GM12878 (cell line): ENCODE data around the gene THOC7. TPM values are rescaled to one million over a fixed set of nuclear protein-coding genes. Genes with fewer than 3 reads are reported as not detected.

Source experiments
- ATAC-seq: fragments of 200-7000 bp; cut with Tn5 transposase; 3 replicates; pipeline ENCODE4 v1.9.1; 2020; ENCODE audit warnings: mild to moderate bottlenecking, moderate library complexity
- BruUV-seq: library from RNA; stranded (reverse); fragments of 400-500 nt; replicated peaks from 2 replicates; lab custom pipeline; 2021; lab: Mats Ljungman, UMichigan
- CTCF ChIA-PET: fragments of 300-600 bp; sonication (Branson Sonifier 250); formaldehyde crosslinking; extraction: SDS; loops from one replicate; lab custom pipeline; 2021; ENCODE audit warnings: inconsistent platforms; lab: Yijun Ruan, JAX
- POLR2A ChIA-PET: fragments of 350-600 bp; formaldehyde crosslinking; extraction: SDS; loops from one replicate; lab custom pipeline; 2021; ENCODE audit warnings: inconsistent platforms; lab: Charles Lee
- RAD21 ChIA-PET: fragments of 300-600 bp; sonication (Branson Sonifier 250); formaldehyde crosslinking; loops from one replicate; lab custom pipeline; 2023; ENCODE audit warnings: antibody characterized with exemption; ENCODE audit not compliant: unreplicated experiment; lab: Charles Lee
- SMC1A ChIA-PET: fragments of 300-600 bp; sonication (Branson Sonifier 250); formaldehyde crosslinking; loops from one replicate; lab custom pipeline; 2023; ENCODE audit not compliant: unreplicated experiment, uncharacterized antibody; lab: Charles Lee
- DNase-seq: peaks from one replicate; pipeline ENCODE4 v3.0.0-alpha.2; 2011; ENCODE audit warnings: low read depth, low spot score
- FAIRE-seq: peaks from 3 replicates; lab custom pipeline; 2011; peaks lifted over from hg19 to GRCh38; lab: Jason Lieb, UNC
- H2AFZ ChIP-seq: 2 replicates; pipeline ENCODE4 v1.6.0; 2011; ENCODE audit warnings: low read depth, low read length, control low read depth; ENCODE audit not compliant: control insufficient read depth
- H3K27ac ChIP-seq: 2 replicates; pipeline ENCODE4 v1.5.1; 2011; ENCODE audit warnings: control low read depth; ENCODE audit not compliant: control insufficient read depth, insufficient read depth
- H3K27me3 ChIP-seq, 2 experiments: replicated peaks in 1 of 2; 2 replicates each; pipeline versions ENCODE4 v1.6.0 to v1.6.1; 2011; ENCODE audit warnings: low read length in 1 of 2; ENCODE audit not compliant: control insufficient read depth in 2 of 2, insufficient read depth in 2 of 2
- H3K36me3 ChIP-seq, 2 experiments: 2 replicates each; pipeline ENCODE4 v1.5.1; 2011; ENCODE audit warnings: low read length in 1 of 2; ENCODE audit not compliant: control insufficient read depth in 2 of 2, insufficient read depth in 2 of 2
- H3K4me1 ChIP-seq: 2 replicates; pipeline ENCODE4 v1.6.1; 2011; ENCODE audit warnings: mild to moderate bottlenecking, low read length, moderate library complexity, mixed read lengths; ENCODE audit not compliant: control insufficient read depth, insufficient read depth
- H3K4me2 ChIP-seq: 2 replicates; pipeline ENCODE4 v1.6.0; 2011; ENCODE audit warnings: control low read depth; ENCODE audit not compliant: control insufficient read depth, insufficient read depth
- H3K4me3 ChIP-seq: fragments of 200-600 bp; sonication (generic); 2 replicates; pipeline ENCODE4 v1.5.1; 2016
- H3K79me2 ChIP-seq: 2 replicates; pipeline ENCODE4 v1.6.0; 2011; ENCODE audit warnings: low read length; ENCODE audit not compliant: control insufficient read depth, insufficient read depth
- H3K9ac ChIP-seq: 2 replicates; pipeline ENCODE4 v1.8.0; 2011; ENCODE audit warnings: low read length, control low read depth, mixed read lengths; ENCODE audit not compliant: control insufficient read depth, insufficient read depth
- H3K9me3 ChIP-seq: replicated peaks from 3 replicates; pipeline ENCODE4 v1.5.1; 2011; ENCODE audit warnings: mild to moderate bottlenecking, low read length; ENCODE audit not compliant: control insufficient read depth, insufficient read depth
- H4K20me1 ChIP-seq: 2 replicates; pipeline ENCODE4 v1.6.0; 2011; ENCODE audit not compliant: control insufficient read depth, insufficient read depth
- BCLAF1 ChIP-seq: fragments of 450-650 bp; IDR thresholded peaks from 2 replicates; pipeline ENCODE4 v1.6.1; 2017; ENCODE audit warnings: antibody characterized with exemption, mild to moderate bottlenecking, moderate library complexity
- CBX5 ChIP-seq: sonication (generic); IDR thresholded peaks from 2 replicates; pipeline ENCODE4 v1.6.1; 2016; ENCODE audit warnings: low read depth, moderate library complexity, mild to moderate bottlenecking, inconsistent platforms
- CHD1 ChIP-seq: IDR thresholded peaks from 2 replicates; pipeline ENCODE4 v1.6.1; 2012; ENCODE audit warnings: low read depth, low read length, improper control_type of control experiment
- KDM1A ChIP-seq: fragments of 200-600 bp; sonication (generic); IDR thresholded peaks from 2 replicates; pipeline ENCODE4 v1.6.1; 2016; ENCODE audit warnings: borderline replicate concordance
- MEF2B ChIP-seq: fragments of 450-650 bp; IDR thresholded peaks from 2 replicates; pipeline ENCODE4 v1.6.1; 2018; ENCODE audit warnings: mild to moderate bottlenecking, moderate library complexity; ENCODE audit not compliant: partially characterized antibody, poor library complexity, severe bottlenecking
- MLLT1 ChIP-seq: fragments of 450-650 bp; IDR thresholded peaks from 2 replicates; pipeline ENCODE4 v1.6.1; 2016; ENCODE audit warnings: mild to moderate bottlenecking
- MYB ChIP-seq: fragments of 150-350 bp; IDR thresholded peaks from 2 replicates; pipeline ENCODE4 v1.6.1; 2014; ENCODE audit warnings: mild to moderate bottlenecking, low read depth, low read length, borderline replicate concordance
- SREBF2 ChIP-seq: IDR thresholded peaks from 2 replicates; pipeline ENCODE4 v1.6.1; 2012; ENCODE audit warnings: mild to moderate bottlenecking, low read length
- TCF12 ChIP-seq: IDR thresholded peaks from 2 replicates; pipeline ENCODE4 v1.6.1; 2011; ENCODE audit warnings: low read depth, mild to moderate bottlenecking, low read length
- WGBS: methylation state at CpG from one replicate; pipeline ENCODE4 v1.1.6; 2016; ENCODE audit warnings: low lambda C conversion rate; ENCODE audit not compliant: insufficient replicate concordance, insufficient coverage; ENCODE audit errors: missing lambda C conversion rate; 5-methylcytosine and 5-hydroxymethylcytosine counted together
- in situ Hi-C: fragments of 300-500 bp; cut with MboI; formaldehyde crosslinking; loops from 9 replicates; pipeline ENCODE4 v1.14.3; 2018; ENCODE audit warnings: mixed read lengths
- intact Hi-C: fragments of 100-400 bp; cut with micrococcal nuclease; formaldehyde crosslinking; loops from one replicate; pipeline ENCODE4 v1.14.2; 2022; ENCODE audit not compliant: unreplicated experiment
- polyA plus RNA-seq, 11 experiments: library from polyadenylated mRNA; depleted of rRNA in 4 of 11; unstranded in 6 of 11; stranded (reverse) in 5 of 11; fragments of >200 nt; fragmentation: Nextera tagmentation in 4 of 11; fragmentation: Illumina TruSeq in 1 of 11; extraction: Ambion mirVana in 4 of 11; extraction: Trizol in 1 of 11; gene quantifications; 1 replicate in 1 of 11; 2 replicates in 10 of 11; pipeline versions ENCODE4 v1.2.1 to v1.2.3, GENCODE V29; 2011 to 2016; ENCODE audit warnings: inconsistent platforms in 2 of 11, missing spikeins in 2 of 11, low read depth in 1 of 11
- total RNA-seq, 4 experiments: library from RNA; depleted of rRNA in 3 of 4; stranded (reverse); fragments of >200 nt in 3 of 4; fragmentation: Illumina TruSeq in 1 of 4; extraction: Trizol in 1 of 4; gene quantifications; 2 replicates each; pipeline versions ENCODE4 v1.2.1 to v1.2.3, GENCODE V29; 2013 to 2021

THOC7 gene
- total and polyA plus RNA-seq, 10 of the 15 experiments (the other 5 are each of a cell fraction or from before 2014, with no cell fraction given) = 61.7 to 269 (median 138) TPM

- WGBS = 99% methylated on average over 4 of the region's 4 CpGs
- Histone ChIP-seq H3K79me2 (no peaks in the 10 kb centered on the region), H3K4me3 (no peak overlapping the region), H3K9me3 (no peaks in the 10 kb centered on the region), H3K27me3 (no peaks in the 10 kb centered on the region), H3K4me1 (no peaks in the 10 kb centered on the region), H2AFZ (no peak overlapping the region), H4K20me1 (no peaks in the 10 kb centered on the region), H3K9ac (no peak overlapping the region), H3K4me2 (no peak overlapping the region), H3K27ac (no peak overlapping the region), H3K36me3 (no peaks in the 10 kb centered on the region; a peak in 1 of 4 replicates)
- no TSS peak for BruUV-seq
- ATAC-seq = no peak
- ChIA-PET RAD21 (no interaction called here), CTCF (interaction anchor here (0.6 to 1.7 kb wide), 4 partner anchors 36 to 472 kb away, joined by 3 to 7 read pairs (median 3); no protein-coding TSS in a partner anchor), SMC1A (no interaction called here), POLR2A (interaction anchor here (0.5 kb wide), 1 partner anchor 132 kb away, joined by 8 read pairs; no protein-coding TSS in a partner anchor)
- DNase-seq = no peak
- no peak for TF ChIP-seq MEF2B
- TF ChIP-seq CHD1 = no peak
- no peak for TF ChIP-seq KDM1A
- no peak for TF ChIP-seq CBX5
- no peak for TF ChIP-seq TCF12
- TF ChIP-seq MLLT1 = no peak
- no peak for TF ChIP-seq BCLAF1
- no peak for TF ChIP-seq SREBF2
- no peak for TF ChIP-seq MYB
- FAIRE-seq = no peak
- intact Hi-C loops (no loop called here), in situ Hi-C loops (loop anchor here (25.0 kb wide), 1 partner anchor 1212 kb away; no protein-coding TSS in a partner anchor)
Measured at GRCh38 chr3:63824309-63824708, 39.3 kb downstream of the THOC7 start.
